Prostate gland (tissue), 2 donors: ENCODE measurements around the gene MAGEA6. TPM values are rescaled to one million over a fixed set of nuclear protein-coding genes. Genes with fewer than 3 reads are reported as not detected.
"Not testable (repeated sequence)": the region's sequence is repeated elsewhere in the genome, so short reads cannot be mapped to it uniquely, and the experiment has no call there.

Source experiments
- DNase-seq: peaks from one replicate; pipeline ENCODE4 v3.0.0-alpha.2; 2019; ENCODE audit warnings: low spot score
- H3K27ac ChIP-seq, 2 donors: fragments of 200-600 bp; sonication (generic); 2 replicates each; pipeline ENCODE4 v1.5.1; 2017 to 2019
- H3K27me3 ChIP-seq: fragments of 200-600 bp; sonication (generic); replicated peaks from 2 replicates; pipeline ENCODE4 v1.5.1; 2019; ENCODE audit not compliant: insufficient read depth
- H3K36me3 ChIP-seq, 2 donors: fragments of 200-600 bp; sonication (generic); 1 replicate in 1 of 2; 2 replicates in 1 of 2; pipeline versions ENCODE4 v1.5.1 to v1.8.1; 2017 to 2019
- H3K4me1 ChIP-seq: fragments of 200-600 bp; sonication (generic); replicated peaks from 2 replicates; pipeline ENCODE4 v1.5.1; 2019
- H3K4me3 ChIP-seq, 2 donors: fragments of 200-600 bp; sonication (generic); 2 replicates each; pipeline ENCODE4 v1.5.1; 2017 to 2019
- H3K9me3 ChIP-seq: fragments of 200-600 bp; sonication (generic); 2 replicates; pipeline ENCODE4 v1.5.1; 2017
- POLR2A ChIP-seq: fragments of 450-650 bp; IDR thresholded peaks from one replicate; pipeline ENCODE4 v1.6.1; 2016; ENCODE audit warnings: antibody characterized with exemption, mild to moderate bottlenecking
- POLR2AphosphoS5 ChIP-seq: sonication (generic); formaldehyde crosslinking; IDR thresholded peaks from one replicate; pipeline ENCODE4 v1.6.1; 2017; ENCODE audit warnings: antibody characterized with exemption
- WGBS: methylation state at CpG from one replicate; pipeline ENCODE4 v1.1.5; 2018; 5-methylcytosine and 5-hydroxymethylcytosine counted together
- intact Hi-C: fragments of 100-400 bp; cut with DNase I; formaldehyde crosslinking; loops from one replicate; pipeline ENCODE4 v1.14.2; 2022
- total RNA-seq, 2 donors: library from RNA; depleted of rRNA; stranded (reverse); fragments of >200 nt; gene quantifications; one replicate each; pipeline ENCODE4 v1.1.0, GENCODE V29; 2016
- TF ChIP-seq, protein P1 (sequence below), 4 experiments: fragments of 200-600 bp in 2 of 4; fragments of 450-650 bp in 2 of 4; sonication (generic) in 2 of 4; IDR thresholded peaks; 1 replicate in 3 of 4; 2 replicates in 1 of 4; pipeline ENCODE4 v1.5.1; 2016 to 2019; ENCODE audit warnings: antibody characterized with exemption in 4 of 4, mild to moderate bottlenecking in 2 of 4, moderate library complexity in 2 of 4

Gene MAGEA6, protein sequence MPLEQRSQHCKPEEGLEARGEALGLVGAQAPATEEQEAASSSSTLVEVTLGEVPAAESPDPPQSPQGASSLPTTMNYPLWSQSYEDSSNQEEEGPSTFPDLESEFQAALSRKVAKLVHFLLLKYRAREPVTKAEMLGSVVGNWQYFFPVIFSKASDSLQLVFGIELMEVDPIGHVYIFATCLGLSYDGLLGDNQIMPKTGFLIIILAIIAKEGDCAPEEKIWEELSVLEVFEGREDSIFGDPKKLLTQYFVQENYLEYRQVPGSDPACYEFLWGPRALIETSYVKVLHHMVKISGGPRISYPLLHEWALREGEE
- total RNA-seq: 1 to 10 TPM in 1 of 2 donors, not detected in 1; 5.3 TPM

DNA sequence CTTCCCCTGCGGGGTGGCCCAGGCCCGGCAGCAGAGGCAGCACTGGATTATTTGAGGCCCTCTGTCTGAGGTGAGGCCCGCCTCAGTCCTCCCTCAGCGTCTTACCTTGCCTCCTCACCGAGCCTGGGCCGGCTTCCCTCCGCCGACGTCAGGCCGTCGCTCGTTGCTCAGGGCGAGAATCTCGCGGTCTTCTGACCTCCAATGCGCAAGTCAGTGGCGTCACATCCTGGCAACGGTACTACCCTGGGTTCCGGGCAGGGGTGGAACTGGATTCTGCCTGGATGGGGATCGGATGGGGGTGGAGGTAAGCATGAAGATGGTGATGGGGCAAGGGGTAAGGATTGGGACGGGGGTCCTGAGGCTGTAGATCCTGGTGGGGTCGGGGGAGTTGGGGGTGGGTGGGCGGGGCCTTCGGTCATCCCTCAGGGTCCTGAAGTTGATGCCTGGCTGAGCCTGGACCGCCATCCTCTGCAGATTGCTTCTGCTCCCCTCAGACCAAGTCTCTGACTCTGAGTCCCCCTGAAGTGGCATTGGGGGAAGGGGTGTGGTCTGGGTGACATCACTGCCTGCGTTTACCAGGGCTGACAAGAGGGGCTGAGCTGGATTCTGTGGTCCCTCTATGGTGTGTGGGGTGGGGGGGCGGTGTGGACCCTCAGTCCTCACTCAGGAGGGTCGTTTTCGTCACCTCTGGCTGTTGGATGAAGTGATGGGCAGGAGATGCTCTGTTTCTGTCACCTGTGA, at the start of gene MAGEA6:
Gene MAGEA6, minus strand, starts transcription at position 141 of the 741 bp plus-strand sequence. CDS start 2,039 bp downstream, outside the sequence.
- H3K4me3 ChIP-seq, H3K4me1 ChIP-seq, intact Hi-C loops, H3K27ac ChIP-seq, DNase-seq, H3K9me3 ChIP-seq, H3K36me3 ChIP-seq, H3K27me3 ChIP-seq: not testable (repeated sequence)
- no CpG with 5 or more reads among the region's 29 CpGs for WGBS

DNA sequence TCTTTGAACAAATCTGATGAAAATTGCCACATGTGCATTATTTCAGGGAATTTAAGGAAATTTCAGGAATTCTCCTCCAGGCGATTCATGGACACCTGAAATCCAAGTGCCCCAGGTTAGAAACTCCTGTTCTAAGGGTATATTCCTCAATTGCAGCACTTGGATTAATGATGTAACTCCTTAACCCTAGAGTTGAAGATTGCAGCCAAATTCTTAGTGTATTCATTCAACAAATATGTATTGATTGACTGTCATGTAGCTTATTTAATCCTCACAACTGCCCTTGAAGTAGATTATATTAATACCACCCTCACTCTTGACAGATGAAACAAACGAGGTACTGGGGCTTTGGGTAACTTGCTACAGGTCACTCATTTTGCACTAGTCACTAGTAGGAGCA, 49.8 kb upstream of the MAGEA6 start:
- 77% methylated on average over 2 of the region's 2 CpGs for WGBS
- intact Hi-C loops: loop anchor here (10.0 kb wide), 1 partner anchor 1074 kb away; no protein-coding TSS in a partner anchor
- no peak for DNase-seq
- Histone ChIP-seq H3K4me3 (no peak overlapping the region), H3K9me3 (no peaks in the 10 kb centered on the region), H3K27me3 (no peaks in the 10 kb centered on the region), H3K36me3 (no peaks in the 10 kb centered on the region), H3K27ac (no peak overlapping the region), H3K4me1 (no peaks in the 10 kb centered on the region)
- TF ChIP-seq POLR2A: no peak
- TF ChIP-seq POLR2AphosphoS5: no peak
- TF ChIP-seq, protein P1, sequence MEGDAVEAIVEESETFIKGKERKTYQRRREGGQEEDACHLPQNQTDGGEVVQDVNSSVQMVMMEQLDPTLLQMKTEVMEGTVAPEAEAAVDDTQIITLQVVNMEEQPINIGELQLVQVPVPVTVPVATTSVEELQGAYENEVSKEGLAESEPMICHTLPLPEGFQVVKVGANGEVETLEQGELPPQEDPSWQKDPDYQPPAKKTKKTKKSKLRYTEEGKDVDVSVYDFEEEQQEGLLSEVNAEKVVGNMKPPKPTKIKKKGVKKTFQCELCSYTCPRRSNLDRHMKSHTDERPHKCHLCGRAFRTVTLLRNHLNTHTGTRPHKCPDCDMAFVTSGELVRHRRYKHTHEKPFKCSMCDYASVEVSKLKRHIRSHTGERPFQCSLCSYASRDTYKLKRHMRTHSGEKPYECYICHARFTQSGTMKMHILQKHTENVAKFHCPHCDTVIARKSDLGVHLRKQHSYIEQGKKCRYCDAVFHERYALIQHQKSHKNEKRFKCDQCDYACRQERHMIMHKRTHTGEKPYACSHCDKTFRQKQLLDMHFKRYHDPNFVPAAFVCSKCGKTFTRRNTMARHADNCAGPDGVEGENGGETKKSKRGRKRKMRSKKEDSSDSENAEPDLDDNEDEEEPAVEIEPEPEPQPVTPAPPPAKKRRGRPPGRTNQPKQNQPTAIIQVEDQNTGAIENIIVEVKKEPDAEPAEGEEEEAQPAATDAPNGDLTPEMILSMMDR (IDR thresholded peaks at IDR 0.05): no peak

DNA sequence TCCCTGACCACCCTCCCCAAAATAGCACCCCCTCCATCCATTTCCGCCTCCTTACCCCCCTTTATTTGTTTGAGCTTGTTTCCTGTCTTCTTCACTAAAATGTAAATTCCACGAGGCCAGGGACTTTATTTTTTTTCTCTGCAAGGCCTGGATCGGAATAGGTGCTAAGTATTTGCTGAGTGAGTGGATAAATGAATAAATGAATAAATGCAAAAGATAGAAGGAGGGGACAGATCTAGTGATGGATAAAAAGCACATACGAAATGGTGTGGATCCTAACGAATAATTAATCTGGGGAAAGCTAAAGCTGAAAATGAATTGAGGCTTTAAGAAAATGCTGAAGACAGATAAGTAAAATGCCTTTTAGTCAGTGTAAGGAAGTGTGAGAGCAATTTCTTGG, 48.9 kb upstream of the MAGEA6 start:
- Histone ChIP-seq H3K4me1 (no peaks in the 10 kb centered on the region), H3K9me3 (no peaks in the 10 kb centered on the region), H3K36me3 (no peaks in the 10 kb centered on the region), H3K27me3 (no peaks in the 10 kb centered on the region), H3K27ac (no peak overlapping the region), H3K4me3 (no peak overlapping the region)
- no peak for DNase-seq
- TF ChIP-seq POLR2AphosphoS5 (no peak), POLR2A (no peak)
- TF ChIP-seq, protein P1 (IDR thresholded peaks at IDR 0.05): no peak
- 80% methylated on average over 5 of the region's 5 CpGs for WGBS
- intact Hi-C loops: loop anchor here (10.0 kb wide), 1 partner anchor 1074 kb away; no protein-coding TSS in a partner anchor

DNA sequence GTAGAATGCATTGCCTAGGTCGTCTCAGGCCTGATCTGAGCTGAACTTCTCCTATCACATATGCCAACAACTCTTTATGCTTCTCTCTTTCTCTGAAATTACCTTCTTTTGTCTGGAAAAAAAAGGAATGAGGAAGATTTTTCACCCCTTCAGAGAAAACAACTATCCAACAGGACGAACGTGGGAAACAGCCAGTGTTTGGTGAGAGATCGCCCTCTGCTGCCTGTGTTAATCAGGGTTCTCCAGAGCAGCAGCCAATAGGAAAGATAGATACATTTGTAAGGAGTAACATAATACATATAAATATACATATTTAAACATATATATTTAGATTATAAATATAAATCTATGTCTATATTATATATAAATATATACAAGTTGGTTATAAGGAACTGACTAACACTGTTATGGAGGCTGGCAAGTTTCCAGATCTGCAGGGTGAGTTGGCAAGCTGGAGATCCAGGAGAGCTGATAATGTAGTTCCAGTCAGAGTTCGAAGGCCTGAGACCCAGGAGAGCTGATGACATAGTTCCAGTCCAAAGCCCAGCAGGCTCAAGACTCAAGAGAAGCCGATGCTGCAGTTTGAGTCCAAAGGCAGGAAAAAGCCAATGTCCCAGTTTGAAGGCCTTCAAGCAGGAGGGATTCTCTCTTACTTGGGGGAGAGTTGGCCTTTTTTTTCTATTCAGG, 47.7 kb upstream of the MAGEA6 start:
- no peaks in the 10 kb centered on the region for H3K36me3 ChIP-seq
- intact Hi-C loops: loop anchor here (10.0 kb wide), 1 partner anchor 1072 kb away; no protein-coding TSS in a partner anchor

More for the DNA sequence above, 47.7 kb upstream of the MAGEA6 start:
- H3K4me3 ChIP-seq: no peak overlapping the region
- no peak for DNase-seq
- no peaks in the 10 kb centered on the region for H3K9me3 ChIP-seq
- no peak for TF ChIP-seq POLR2A
- TF ChIP-seq POLR2AphosphoS5: no peak
- TF ChIP-seq, protein P1 (IDR thresholded peaks at IDR 0.05): peak in 1 of 4 experiments; percentile 21
- H3K4me1 ChIP-seq: no peaks in the 10 kb centered on the region
- no peak overlapping the region for H3K27ac ChIP-seq
- 41% methylated on average over 6 of the region's 6 CpGs for WGBS
- H3K27me3 ChIP-seq: no peaks in the 10 kb centered on the region
